Uterus (tissue), 2 donors: Measurements from ENCODE around the gene TNNI2.

Source experiments
- CTCF ChIP-seq, 4 experiments: fragments of 200-600 bp in 2 of 4; fragments of 450-650 bp in 2 of 4; sonication (generic) in 2 of 4; IDR thresholded peaks; one replicate each; pipeline ENCODE4 v1.5.1; 2016 to 2019; ENCODE audit warnings: antibody characterized with exemption in 4 of 4, mild to moderate bottlenecking in 2 of 4, moderate library complexity in 1 of 4
- POLR2A ChIP-seq, 2 donors: fragments of 450-650 bp; IDR thresholded peaks; one replicate each; pipeline ENCODE4 v1.6.1; 2016; ENCODE audit warnings: antibody characterized with exemption in 2 of 2, mild to moderate bottlenecking in 1 of 2, moderate library complexity in 1 of 2

GRCh38 chr11:1791912-1792311, 46.9 kb upstream of the TNNI2 start:
- no peak for TF ChIP-seq CTCF (IDR thresholded peaks at IDR 0.05)
- TF ChIP-seq POLR2A (IDR thresholded peaks at IDR 0.05) = no peak
